ENCODE measurements around the gene REC114.

The REC114 gene

GRCh38 chr15:73578026-73578425 is 135.1 kb downstream of the REC114 start:
- TF ChIP-seq CTCF (IDR thresholded peaks at IDR 0.05; ENCODE audit: low read depth, low read length) = no peak
- H3K4me3 ChIP-seq (ENCODE audit: low read depth, low read length) = no peak overlapping the region

GRCh38 chr15:73582851-73583379 is 140.0 kb downstream of the REC114 start:
- H3K4me3 ChIP-seq (ENCODE audit: low read depth, low read length) = no peak overlapping the region
- no peak for TF ChIP-seq CTCF (IDR thresholded peaks at IDR 0.05; ENCODE audit: low read depth, low read length)

- no peak for TF ChIP-seq CTCF (IDR thresholded peaks at IDR 0.05; ENCODE audit: low read depth, low read length)
- no peak overlapping the region for H3K4me3 ChIP-seq (ENCODE audit: low read depth, low read length)
Measured at GRCh38 chr15:73583544-73583943, 140.6 kb downstream of the REC114 start.

GRCh38 chr15:73584699-73585420 is 141.9 kb downstream of the REC114 start:
- no peak overlapping the region for H3K4me3 ChIP-seq (ENCODE audit: low read depth, low read length)
- no peak for TF ChIP-seq CTCF (IDR thresholded peaks at IDR 0.05; ENCODE audit: low read depth, low read length)

GRCh38 chr15:73585871-73586654 is 143.1 kb downstream of the REC114 start:
- TF ChIP-seq CTCF (IDR thresholded peaks at IDR 0.05; ENCODE audit: low read depth, low read length) = no peak
- no peak overlapping the region for H3K4me3 ChIP-seq (ENCODE audit: low read depth, low read length)

- no peak overlapping the region for H3K4me3 ChIP-seq (ENCODE audit: low read depth, low read length)
- TF ChIP-seq CTCF (IDR thresholded peaks at IDR 0.05; ENCODE audit: low read depth, low read length) = no peak
Measured at GRCh38 chr15:73589766-73590165, 146.8 kb downstream of the REC114 start.

- H3K4me3 ChIP-seq (ENCODE audit: low read depth, low read length) = no peak overlapping the region
- TF ChIP-seq CTCF (IDR thresholded peaks at IDR 0.05; ENCODE audit: low read depth, low read length) = no peak
Measured at GRCh38 chr15:73590263-73590662, 147.3 kb downstream of the REC114 start.
